Epithelial cell of umbilical artery (primary cell): ENCODE data around the gene ANP32A. TPM values are rescaled to one million over a fixed set of nuclear protein-coding genes. Genes with fewer than 3 reads are reported as not detected.

Source experiments
- total RNA-seq: library from RNA; depleted of rRNA; stranded (reverse); fragments of >200 nt; gene quantifications from 2 replicates; pipeline ENCODE4 v1.2.3, GENCODE V29; 2014

Gene ANP32A
- 74.7 and 147 TPM in 2 replicates for total RNA-seq

DNA sequence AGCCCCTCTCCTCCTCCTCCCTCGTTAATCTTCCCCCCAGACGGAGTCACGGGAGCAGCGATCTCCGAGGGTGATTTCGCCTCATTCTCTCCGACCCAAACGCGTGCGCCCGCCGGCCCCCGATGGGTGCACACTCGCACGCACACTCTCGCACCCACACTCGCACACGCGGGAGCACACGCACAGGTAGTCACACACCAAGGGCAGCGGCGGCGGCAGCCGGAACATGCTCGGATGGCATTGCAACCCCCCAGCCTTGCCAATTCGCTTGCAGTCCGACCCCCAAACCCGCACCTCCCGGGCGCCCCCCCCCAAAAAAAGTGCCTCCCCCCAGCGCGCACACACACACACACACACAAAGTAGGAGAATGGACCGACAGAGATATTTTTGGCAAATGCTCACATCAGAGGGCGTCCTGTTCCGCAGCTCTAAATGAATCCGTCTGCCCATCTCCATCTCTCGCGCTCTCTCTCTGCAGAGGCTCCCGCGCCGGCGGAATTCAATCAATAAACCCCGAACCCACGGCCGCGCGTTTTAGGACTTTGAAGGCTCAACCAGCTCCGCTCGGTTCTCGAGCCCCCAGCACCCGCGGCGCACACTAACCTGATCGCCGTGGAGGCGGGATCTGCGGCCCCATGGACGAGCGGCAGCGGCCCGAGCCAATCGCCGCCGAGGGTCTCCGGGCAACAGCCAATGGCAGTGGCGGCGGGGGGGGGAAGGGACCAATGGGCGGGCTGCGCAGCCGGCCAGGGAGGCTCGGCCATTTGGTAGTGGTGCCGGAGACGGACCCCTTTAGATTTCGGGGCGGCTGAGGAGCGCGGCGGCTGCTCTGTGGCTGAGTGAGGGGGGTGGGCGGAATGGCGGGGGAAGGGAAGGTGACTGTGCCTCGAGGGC is at the start of gene ANP32A:
Gene ANP32A, minus strand, starts transcription at position 601 of the 895 bp plus-strand sequence. Its CDS starts 144 bp downstream, at position 457.

Other genes starting within 250 kb of the ANP32A start
- gene CORO2B, start 241.9 kb downstream of the ANP32A start, total RNA-seq, result 0.32 and 0.91 TPM in 2 replicates
- gene SPESP1, start 109.6 kb upstream of the ANP32A start, total RNA-seq, result 3.0 and 4.9 TPM in 2 replicates
- not detected in 2 replicates for gene NOX5, start 193.8 kb upstream of the ANP32A start, total RNA-seq